ENCODE measurements around the gene ZFHX3. TPM values are rescaled to one million over a fixed set of nuclear protein-coding genes. Genes with fewer than 3 reads are reported as not detected.

Gene ZFHX3
- total RNA-seq, 6 experiments from 2014 or later: 14.5 to 25.8 (median 15.8) TPM

DNA sequence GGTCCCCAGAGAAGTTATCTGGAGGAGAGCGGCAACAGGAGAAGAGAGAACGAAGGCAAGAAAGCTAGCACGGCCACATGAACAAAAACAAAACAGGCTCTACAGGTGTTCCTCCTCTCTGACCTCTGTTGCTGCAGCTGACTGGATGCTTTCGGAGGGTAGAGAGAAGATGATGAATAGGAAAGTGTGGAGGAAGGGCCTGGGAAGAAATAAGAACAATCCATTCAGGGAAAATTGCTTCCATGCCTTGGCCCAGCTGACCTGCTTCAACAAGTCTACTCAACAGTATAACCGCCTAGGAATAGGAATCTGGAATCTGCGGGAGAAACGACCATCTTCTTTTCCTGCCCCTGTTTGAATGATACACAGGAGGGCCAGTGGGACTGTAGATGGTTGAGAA is 258.5 kb downstream of the ZFHX3 start:
- H3K9me3 Mint-ChIP-seq: no peaks in the 10 kb centered on the region
- DNase-seq: no peak
- no peak overlapping the region for H3K4me3 Mint-ChIP-seq
- H3K27ac Mint-ChIP-seq: no peak overlapping the region
- peaks cover 33% of the 10 kb centered on the region for H3K4me1 Mint-ChIP-seq (ENCODE audit: low read depth)
- no peaks in the 10 kb centered on the region; the same call in 1 of the 2 replicates for H3K27me3 Mint-ChIP-seq (ENCODE audit: insufficient read depth)
- H3K36me3 Mint-ChIP-seq (ENCODE audit: low read depth): peaks cover 38% of the 10 kb centered on the region
- TF ChIP-seq, protein P1, sequence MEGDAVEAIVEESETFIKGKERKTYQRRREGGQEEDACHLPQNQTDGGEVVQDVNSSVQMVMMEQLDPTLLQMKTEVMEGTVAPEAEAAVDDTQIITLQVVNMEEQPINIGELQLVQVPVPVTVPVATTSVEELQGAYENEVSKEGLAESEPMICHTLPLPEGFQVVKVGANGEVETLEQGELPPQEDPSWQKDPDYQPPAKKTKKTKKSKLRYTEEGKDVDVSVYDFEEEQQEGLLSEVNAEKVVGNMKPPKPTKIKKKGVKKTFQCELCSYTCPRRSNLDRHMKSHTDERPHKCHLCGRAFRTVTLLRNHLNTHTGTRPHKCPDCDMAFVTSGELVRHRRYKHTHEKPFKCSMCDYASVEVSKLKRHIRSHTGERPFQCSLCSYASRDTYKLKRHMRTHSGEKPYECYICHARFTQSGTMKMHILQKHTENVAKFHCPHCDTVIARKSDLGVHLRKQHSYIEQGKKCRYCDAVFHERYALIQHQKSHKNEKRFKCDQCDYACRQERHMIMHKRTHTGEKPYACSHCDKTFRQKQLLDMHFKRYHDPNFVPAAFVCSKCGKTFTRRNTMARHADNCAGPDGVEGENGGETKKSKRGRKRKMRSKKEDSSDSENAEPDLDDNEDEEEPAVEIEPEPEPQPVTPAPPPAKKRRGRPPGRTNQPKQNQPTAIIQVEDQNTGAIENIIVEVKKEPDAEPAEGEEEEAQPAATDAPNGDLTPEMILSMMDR (IDR thresholded peaks at IDR 0.05): no peak

DNA sequence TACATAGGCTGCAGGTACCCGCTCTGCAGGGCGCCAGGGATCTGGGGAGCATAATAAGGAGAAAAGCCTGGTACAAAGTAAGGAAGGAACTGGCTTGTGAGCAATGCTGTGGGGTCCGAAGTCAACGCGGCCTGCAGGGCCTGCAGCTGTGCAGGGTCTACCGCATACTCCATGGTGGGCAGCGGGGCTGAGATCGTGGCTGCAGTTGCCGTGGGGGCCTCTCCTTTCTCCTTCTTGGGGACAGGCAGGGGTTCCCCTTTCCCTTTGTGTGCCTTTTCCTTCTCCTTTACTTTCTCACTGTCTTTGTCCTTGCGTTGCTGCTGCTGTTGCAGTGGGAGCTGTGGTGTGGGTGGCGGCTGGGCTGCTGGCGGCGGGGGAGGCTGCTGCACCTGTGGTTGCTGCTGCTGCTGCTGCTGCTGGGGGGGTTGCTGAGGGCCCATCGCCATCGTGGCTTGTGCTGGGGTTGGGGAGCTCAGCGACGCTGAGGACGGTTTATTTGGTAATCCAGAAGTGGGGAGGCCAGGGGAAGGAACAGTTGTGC is 259.6 kb downstream of the ZFHX3 start:
- Mint-ChIP-seq H3K27ac (peak overlapping the region; percentile 71), H3K27me3 (ENCODE audit: insufficient read depth) (no peaks in the 10 kb centered on the region; the same call in 1 of the 2 replicates), H3K4me3 (peak overlapping the region; percentile 84; the same call in 1 of the 2 replicates), H3K9me3 (no peaks in the 10 kb centered on the region), H3K36me3 (ENCODE audit: low read depth) (peaks cover 32% of the 10 kb centered on the region), H3K4me1 (ENCODE audit: low read depth) (peaks cover 43% of the 10 kb centered on the region)
- TF ChIP-seq, protein P1 (IDR thresholded peaks at IDR 0.05): no peak
- no peak for DNase-seq

DNA sequence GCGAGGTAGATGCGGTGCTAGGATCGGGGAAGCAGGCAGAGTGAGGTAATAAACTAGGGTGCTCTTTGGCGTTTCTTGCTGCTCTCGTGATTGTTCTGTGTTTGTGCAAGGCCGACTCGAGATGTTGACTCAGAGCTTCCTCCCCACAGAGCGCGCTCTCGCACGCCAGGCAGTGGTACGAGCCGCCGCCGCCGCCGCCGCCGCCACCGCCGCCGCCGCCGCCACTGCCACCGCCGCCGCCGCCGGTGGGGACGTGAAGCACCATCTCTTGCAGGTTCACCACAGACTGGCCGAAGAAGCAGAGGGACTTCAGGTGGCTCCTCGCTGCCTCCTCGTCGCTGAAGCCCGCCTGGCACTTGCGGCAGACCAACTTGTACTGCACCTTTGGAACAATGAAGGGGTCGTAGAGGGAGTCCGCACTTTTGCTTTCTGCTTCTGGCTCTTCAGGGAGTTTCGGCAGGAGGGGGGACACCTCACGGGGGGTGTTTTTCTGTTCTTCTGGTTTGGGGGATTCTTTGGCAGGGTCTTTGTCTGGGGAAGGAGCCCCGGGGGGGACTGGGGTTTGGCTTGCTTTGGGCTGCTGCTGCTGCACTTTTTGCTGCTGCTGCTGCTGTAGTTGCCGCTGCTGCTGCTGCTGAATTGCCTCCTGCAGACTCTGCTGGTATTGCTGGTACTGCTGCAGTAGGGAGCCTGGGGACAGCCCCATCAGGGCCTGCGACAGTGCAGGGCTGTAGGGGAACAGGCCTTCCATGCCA is 260.2 kb downstream of the ZFHX3 start:
- Mint-ChIP-seq H3K27ac (peak overlapping the region; percentile 93), H3K36me3 (ENCODE audit: low read depth) (peaks cover 32% of the 10 kb centered on the region), H3K4me1 (ENCODE audit: low read depth) (peaks cover 46% of the 10 kb centered on the region), H3K4me3 (peak overlapping the region; percentile 84), H3K27me3 (ENCODE audit: insufficient read depth) (no peaks in the 10 kb centered on the region; the same call in 1 of the 2 replicates), H3K9me3 (no peaks in the 10 kb centered on the region)
- DNase-seq: peak; percentile 91
- TF ChIP-seq, protein P1 (IDR thresholded peaks at IDR 0.05): no peak

DNA sequence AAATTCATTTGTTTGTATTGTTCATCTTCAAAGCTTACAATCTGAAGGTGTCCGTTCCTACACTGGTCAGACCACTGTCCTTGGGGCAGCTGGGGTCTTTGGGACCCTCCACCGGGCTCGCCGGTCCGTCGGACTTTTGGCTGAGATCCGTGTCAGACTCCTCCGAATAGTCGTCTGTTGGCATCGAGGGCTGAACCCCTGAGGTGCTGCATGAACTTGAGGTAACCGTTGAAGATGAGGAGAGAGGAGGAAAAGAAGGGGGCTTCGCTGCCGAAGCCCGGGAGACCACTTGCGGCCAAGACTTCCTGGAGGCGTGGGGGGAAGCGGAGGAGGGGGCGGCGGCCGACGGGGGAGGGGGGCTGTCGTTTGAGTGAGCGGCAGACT is 260.8 kb downstream of the ZFHX3 start:
- Mint-ChIP-seq H3K4me1 (ENCODE audit: low read depth) (peaks cover 50% of the 10 kb centered on the region), H3K27me3 (ENCODE audit: insufficient read depth) (no peaks in the 10 kb centered on the region; the same call in 1 of the 2 replicates), H3K27ac (peak overlapping the region; percentile 93), H3K36me3 (ENCODE audit: low read depth) (peaks cover 32% of the 10 kb centered on the region), H3K4me3 (peak overlapping the region; percentile 84), H3K9me3 (no peaks in the 10 kb centered on the region)
- DNase-seq: no peak
- TF ChIP-seq, protein P1 (IDR thresholded peaks at IDR 0.05): no peak

DNA sequence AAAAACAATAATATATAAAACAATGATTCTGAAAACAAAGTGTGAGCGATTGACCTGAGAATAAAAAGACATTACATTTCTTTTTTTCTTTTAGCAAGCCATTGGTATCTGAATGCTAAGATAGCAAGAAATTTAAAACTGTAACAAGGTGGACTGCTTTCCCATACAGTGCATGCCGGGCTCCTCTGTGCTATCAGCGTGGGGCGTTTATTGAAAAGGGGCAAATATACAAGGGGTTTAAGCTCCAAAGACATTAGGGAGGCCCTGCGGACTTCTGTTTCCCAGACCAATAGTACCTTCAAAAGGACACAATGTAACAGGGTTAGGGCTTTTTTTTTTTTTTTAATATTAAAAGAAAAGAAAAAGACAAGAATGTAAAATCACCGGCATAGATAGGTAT is 261.3 kb downstream of the ZFHX3 start:
- TF ChIP-seq, protein P1 (IDR thresholded peaks at IDR 0.05): no peak
- Mint-ChIP-seq H3K4me1 (ENCODE audit: low read depth) (peaks cover 52% of the 10 kb centered on the region), H3K9me3 (no peaks in the 10 kb centered on the region), H3K36me3 (ENCODE audit: low read depth) (peaks cover 27% of the 10 kb centered on the region), H3K27me3 (ENCODE audit: insufficient read depth) (no peaks in the 10 kb centered on the region; the same call in 1 of the 2 replicates), H3K27ac (peak overlapping the region; percentile 93), H3K4me3 (peak overlapping the region; percentile 42; the same call in 1 of the 2 replicates)
- DNase-seq: no peak

All from HFFc6 (cell line).